ENCODE measurements around the gene LGALS14. TPM values are rescaled to one million over a fixed set of nuclear protein-coding genes. Genes with fewer than 3 reads are reported as not detected.

Gene LGALS14
- total RNA-seq, 1 donor from 2014 or later = not detected

DNA sequence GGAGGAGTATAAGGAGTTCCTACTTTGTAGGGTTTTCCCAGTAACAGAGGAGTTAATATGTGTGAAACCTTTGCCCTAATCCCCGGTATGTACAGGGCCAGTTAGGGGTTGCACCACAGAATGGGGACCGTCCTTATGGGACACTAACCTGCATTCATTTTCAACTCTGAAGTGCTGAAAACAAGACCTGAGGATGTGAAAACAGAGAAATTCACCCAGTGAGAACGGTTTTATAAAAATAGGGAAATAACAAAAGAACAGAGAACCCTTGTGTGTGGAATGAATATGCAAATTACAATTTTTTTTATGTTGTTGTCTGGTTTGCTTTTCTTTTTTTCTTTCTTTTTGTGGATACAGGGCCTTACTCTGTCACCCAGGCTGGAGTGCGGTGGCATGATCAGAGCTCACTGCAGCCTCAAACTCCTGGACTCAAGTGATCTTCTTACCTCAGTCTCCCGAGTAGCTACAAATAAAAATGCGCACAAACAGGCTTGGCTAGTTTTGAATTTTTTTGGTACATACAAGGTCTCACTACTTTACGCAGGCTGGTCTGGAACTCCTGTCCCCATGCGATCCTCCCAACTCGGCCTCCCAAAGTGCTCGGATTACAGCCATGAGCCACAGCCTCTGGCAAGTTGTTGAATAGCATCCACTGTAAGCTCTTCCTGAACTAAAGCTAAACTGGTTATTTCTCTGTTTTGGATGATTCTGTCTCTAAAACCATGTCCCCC, 23.0 kb downstream of the LGALS14 start:
- TF ChIP-seq, protein P1, sequence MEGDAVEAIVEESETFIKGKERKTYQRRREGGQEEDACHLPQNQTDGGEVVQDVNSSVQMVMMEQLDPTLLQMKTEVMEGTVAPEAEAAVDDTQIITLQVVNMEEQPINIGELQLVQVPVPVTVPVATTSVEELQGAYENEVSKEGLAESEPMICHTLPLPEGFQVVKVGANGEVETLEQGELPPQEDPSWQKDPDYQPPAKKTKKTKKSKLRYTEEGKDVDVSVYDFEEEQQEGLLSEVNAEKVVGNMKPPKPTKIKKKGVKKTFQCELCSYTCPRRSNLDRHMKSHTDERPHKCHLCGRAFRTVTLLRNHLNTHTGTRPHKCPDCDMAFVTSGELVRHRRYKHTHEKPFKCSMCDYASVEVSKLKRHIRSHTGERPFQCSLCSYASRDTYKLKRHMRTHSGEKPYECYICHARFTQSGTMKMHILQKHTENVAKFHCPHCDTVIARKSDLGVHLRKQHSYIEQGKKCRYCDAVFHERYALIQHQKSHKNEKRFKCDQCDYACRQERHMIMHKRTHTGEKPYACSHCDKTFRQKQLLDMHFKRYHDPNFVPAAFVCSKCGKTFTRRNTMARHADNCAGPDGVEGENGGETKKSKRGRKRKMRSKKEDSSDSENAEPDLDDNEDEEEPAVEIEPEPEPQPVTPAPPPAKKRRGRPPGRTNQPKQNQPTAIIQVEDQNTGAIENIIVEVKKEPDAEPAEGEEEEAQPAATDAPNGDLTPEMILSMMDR (IDR thresholded peaks at IDR 0.05) = no peak
- no peaks in the 10 kb centered on the region for H3K27me3 ChIP-seq
- H3K4me3 ChIP-seq = no peak overlapping the region
- no peaks in the 10 kb centered on the region for H3K4me1 ChIP-seq
- H3K36me3 ChIP-seq = no peaks in the 10 kb centered on the region
- no peak for DNase-seq (ENCODE audit: low spot score in 2 of 2)
- no peak overlapping the region for H3K27ac ChIP-seq
- no peaks in the 10 kb centered on the region for H3K9me3 ChIP-seq
- intact Hi-C loops (cut with DNase I) = no loop called here

DNA sequence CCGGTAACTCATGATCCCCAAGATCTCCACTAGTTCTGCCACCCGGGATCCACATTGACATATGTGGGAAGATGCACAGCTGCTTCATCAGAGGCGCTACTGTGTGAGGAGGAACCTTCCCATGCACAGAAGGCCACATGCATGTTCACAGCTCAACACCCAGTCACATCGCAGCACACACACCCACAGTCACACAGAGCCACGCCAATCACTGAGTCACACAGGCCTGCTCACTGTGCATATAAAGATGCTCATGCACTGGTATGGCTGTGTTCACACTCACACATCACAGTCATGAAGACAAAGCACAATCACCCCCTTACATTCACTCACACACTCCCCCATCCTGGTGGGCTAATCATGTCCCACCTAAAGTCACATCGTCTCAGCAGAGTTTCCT, 23.8 kb downstream of the LGALS14 start:
- Histone ChIP-seq H3K36me3 (no peaks in the 10 kb centered on the region), H3K4me1 (no peaks in the 10 kb centered on the region), H3K27me3 (no peaks in the 10 kb centered on the region), H3K9me3 (no peaks in the 10 kb centered on the region), H3K27ac (no peak overlapping the region), H3K4me3 (no peak overlapping the region)
- DNase-seq (ENCODE audit: low spot score in 2 of 2) = no peak
- TF ChIP-seq, protein P1 (IDR thresholded peaks at IDR 0.05) = no peak
- intact Hi-C loops (cut with DNase I) = no loop called here

DNA sequence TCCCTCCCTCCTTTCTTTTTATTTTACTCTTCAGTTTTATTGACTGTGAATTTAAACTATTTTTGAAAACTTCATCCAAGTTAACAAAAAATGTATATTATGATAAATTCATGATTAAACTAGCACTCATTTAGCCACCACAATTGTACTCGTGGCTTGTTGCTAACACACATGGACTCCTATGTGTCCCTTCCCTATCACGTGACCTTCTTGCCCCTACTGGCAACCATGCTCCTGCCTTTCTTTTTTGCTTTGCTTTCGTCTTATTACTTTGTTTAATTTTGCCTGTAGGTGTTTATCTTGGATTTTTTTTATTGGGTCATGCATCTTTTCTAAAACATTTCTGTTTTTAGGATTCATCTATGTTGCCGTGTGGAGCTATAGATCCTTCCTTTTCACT, 25.3 kb downstream of the LGALS14 start:
- no peak overlapping the region for H3K4me3 ChIP-seq

DNA sequence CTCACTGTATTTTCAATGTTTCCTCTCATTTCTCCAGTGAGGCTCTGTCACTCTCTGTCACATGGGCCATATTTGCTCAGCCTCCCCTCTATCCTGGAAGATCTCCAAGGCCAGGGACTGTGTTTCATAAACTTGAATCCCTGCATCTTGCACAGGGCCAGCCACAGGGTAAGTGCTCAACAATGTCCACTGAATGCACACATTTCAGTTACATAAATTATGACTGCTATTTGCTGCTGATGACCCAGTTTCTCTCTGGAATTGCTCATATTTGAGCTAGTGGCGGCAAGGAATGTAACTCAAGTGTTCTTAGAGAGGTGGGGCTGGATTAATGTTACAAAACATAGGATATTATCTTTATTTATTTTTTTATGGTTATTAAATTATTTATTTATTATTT, 27.4 kb downstream of the LGALS14 start:
- TF ChIP-seq, protein P1 (IDR thresholded peaks at IDR 0.05) = no peak
- no peak for DNase-seq (ENCODE audit: low spot score in 2 of 2)
- Histone ChIP-seq H3K36me3 (no peaks in the 10 kb centered on the region), H3K9me3 (no peaks in the 10 kb centered on the region), H3K27ac (no peak overlapping the region), H3K4me3 (no peak overlapping the region), H3K4me1 (no peaks in the 10 kb centered on the region), H3K27me3 (no peaks in the 10 kb centered on the region)
- intact Hi-C loops (cut with DNase I) = no loop called here

More for the DNA sequence above, 25.3 kb downstream of the LGALS14 start:
- Histone ChIP-seq H3K9me3 (no peaks in the 10 kb centered on the region), H3K27ac (no peak overlapping the region), H3K27me3 (no peaks in the 10 kb centered on the region), H3K36me3 (no peaks in the 10 kb centered on the region), H3K4me1 (no peaks in the 10 kb centered on the region)
- intact Hi-C loops (cut with DNase I) = no loop called here
- no peak for DNase-seq (ENCODE audit: low spot score in 2 of 2)
- TF ChIP-seq, protein P1 (IDR thresholded peaks at IDR 0.05) = no peak

DNA sequence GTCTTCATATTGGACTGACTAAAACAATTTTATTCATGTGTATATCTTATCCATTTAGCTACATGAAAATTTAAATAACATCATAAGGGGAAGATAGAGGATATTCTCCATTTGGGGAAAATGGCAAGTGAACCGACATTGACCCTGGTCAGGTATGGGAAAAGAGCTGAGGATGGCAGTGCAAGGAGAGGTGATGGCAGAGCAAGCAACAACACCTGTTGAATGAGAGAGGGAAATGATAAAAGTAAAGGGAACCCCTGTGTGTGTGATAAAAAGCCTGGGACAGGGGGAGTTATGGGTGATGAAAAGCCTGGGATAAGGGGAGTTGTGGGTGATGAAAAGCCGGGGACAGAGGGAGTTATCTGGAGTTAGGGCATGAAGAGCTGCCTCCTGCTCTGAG, 29.6 kb downstream of the LGALS14 start:
- Histone ChIP-seq H3K4me1 (no peaks in the 10 kb centered on the region), H3K9me3 (no peaks in the 10 kb centered on the region), H3K27me3 (no peaks in the 10 kb centered on the region), H3K36me3 (no peaks in the 10 kb centered on the region), H3K27ac (no peak overlapping the region), H3K4me3 (no peak overlapping the region)
- TF ChIP-seq, protein P1 (IDR thresholded peaks at IDR 0.05) = no peak
- DNase-seq (ENCODE audit: low spot score in 2 of 2) = no peak
- intact Hi-C loops (cut with DNase I) = no loop called here
